WTC11 (cell line): ENCODE data around the gene PRND. TPM values are rescaled to one million over a fixed set of nuclear protein-coding genes. Genes with fewer than 3 reads are reported as not detected.

ENCODE experiments used
- ATAC-seq: fragments of 200-7000 bp; cut with Tn5 transposase; 2 replicates; pipeline ENCODE4 v1.10.0; 2021; ENCODE audit warnings: mild to moderate bottlenecking, moderate library complexity
- CTCF ChIA-PET: fragments of 300-600 bp; sonication (Branson Sonifier 250); formaldehyde crosslinking; loops from one replicate; lab custom pipeline; 2021; ENCODE audit warnings: antibody characterized with exemption; lab: Charles Lee
- POLR2A ChIA-PET: fragments of 350-600 bp; sonication (Branson Sonifier 250); formaldehyde crosslinking; loops from one replicate; lab custom pipeline; 2021; ENCODE audit warnings: antibody characterized with exemption; lab: Charles Lee
- DNase-seq: peaks from one replicate; pipeline ENCODE4 v3.0.0; 2021; ENCODE audit warnings: low spot score
- H3K27ac Mint-ChIP-seq: 2 replicates; pipeline ENCODE4 v1.8.0; 2021; ENCODE audit warnings: mixed read lengths
- H3K27me3 Mint-ChIP-seq: 2 replicates; pipeline ENCODE4 v1.8.0; 2021; ENCODE audit warnings: low read depth, mild to moderate bottlenecking, moderate library complexity, mixed read lengths
- H3K36me3 Mint-ChIP-seq: 2 replicates; pipeline ENCODE4 v1.8.0; 2021; ENCODE audit warnings: mixed read lengths
- H3K4me1 Mint-ChIP-seq: 2 replicates; pipeline ENCODE4 v1.8.0; 2022; ENCODE audit warnings: mixed read lengths
- H3K4me3 Mint-ChIP-seq: 2 replicates; pipeline ENCODE4 v1.8.0; 2021; ENCODE audit warnings: mild to moderate bottlenecking, moderate library complexity, mixed read lengths
- H3K9me3 Mint-ChIP-seq: 2 replicates; pipeline ENCODE4 v1.8.0; 2021; ENCODE audit warnings: mixed read lengths
- CREM ChIP-seq: sonication (generic); formaldehyde crosslinking; IDR thresholded peaks from 2 replicates; pipeline ENCODE4 v1.8.1; 2022; ENCODE audit warnings: mild to moderate bottlenecking, missing genetic modification reagents, moderate library complexity
- GRHL2 ChIP-seq: fragments of 250-450 bp; sonication (Bioruptor Pico); IDR thresholded peaks from 2 replicates; pipeline ENCODE4 v1.8.0; 2022; ENCODE audit warnings: mild to moderate bottlenecking, moderate library complexity; ENCODE audit not compliant: insufficient replicate concordance, severe bottlenecking
- GTF2I ChIP-seq: fragments of 250-450 bp; sonication (Bioruptor Pico); conservative IDR thresholded peaks from 2 replicates; pipeline ENCODE4 v1.4.0; 2021; ENCODE audit warnings: mild to moderate bottlenecking
- JAZF1 ChIP-seq: fragments of 250-450 bp; sonication (Bioruptor Pico); IDR thresholded peaks from 2 replicates; pipeline ENCODE4 v1.9.0; 2021; ENCODE audit warnings: moderate library complexity, mild to moderate bottlenecking, inconsistent platforms
- JUN ChIP-seq: sonication (generic); formaldehyde crosslinking; IDR thresholded peaks from 2 replicates; pipeline ENCODE4 v1.8.0; 2023; ENCODE audit warnings: mild to moderate bottlenecking, missing genetic modification reagents
- KAT7 ChIP-seq: sonication (generic); formaldehyde crosslinking; IDR thresholded peaks from 2 replicates; pipeline ENCODE4 v1.8.1; 2023; ENCODE audit warnings: missing genetic modification reagents, mild to moderate bottlenecking, borderline replicate concordance
- OVOL2 ChIP-seq: fragments of 250-450 bp; sonication (Bioruptor Pico); IDR thresholded peaks from 2 replicates; pipeline ENCODE4 v1.9.0; 2021; ENCODE audit warnings: mild to moderate bottlenecking, borderline replicate concordance
- PRRX2 ChIP-seq: fragments of 250-450 bp; sonication (Bioruptor Pico); IDR thresholded peaks from 2 replicates; pipeline ENCODE4 v1.8.0; 2021; ENCODE audit warnings: mild to moderate bottlenecking
- ZNF232 ChIP-seq: sonication (generic); formaldehyde crosslinking; IDR thresholded peaks from 2 replicates; pipeline ENCODE4 v1.8.0; 2022; ENCODE audit warnings: mild to moderate bottlenecking, missing genetic modification reagents
- total RNA-seq: library from RNA; stranded (reverse); gene quantifications from 3 replicates; pipeline ENCODE4 v1.2.3, GENCODE V29; 2021
- TF ChIP-seq, protein P1 (sequence below): fragments of 250-450 bp; sonication (Bioruptor Pico); conservative IDR thresholded peaks from 2 replicates; pipeline ENCODE4 v1.9.0; 2021; ENCODE audit warnings: mild to moderate bottlenecking
- TF ChIP-seq, protein P2 (sequence below): sonication (generic); formaldehyde crosslinking; IDR thresholded peaks from 2 replicates; pipeline ENCODE4 v1.8.0; 2022; ENCODE audit warnings: mild to moderate bottlenecking, missing genetic modification reagents
- TF ChIP-seq, protein P3 (sequence below): sonication (generic); formaldehyde crosslinking; conservative IDR thresholded peaks from 2 replicates; pipeline ENCODE4 v1.8.1; 2022; ENCODE audit warnings: mild to moderate bottlenecking, missing genetic modification reagents
- TF ChIP-seq, protein P4 (sequence below): sonication (generic); formaldehyde crosslinking; IDR thresholded peaks from 2 replicates; pipeline ENCODE4 v1.8.1; 2022; ENCODE audit warnings: mild to moderate bottlenecking, moderate library complexity, missing genetic modification reagents
- TF ChIP-seq, protein P5 (sequence below): sonication (generic); formaldehyde crosslinking; IDR thresholded peaks from 2 replicates; pipeline ENCODE4 v1.8.1; 2023; ENCODE audit warnings: mild to moderate bottlenecking, missing genetic modification reagents, borderline replicate concordance
- TF ChIP-seq, protein P6 (sequence below): sonication (generic); formaldehyde crosslinking; IDR thresholded peaks from 2 replicates; pipeline ENCODE4 v1.8.1; 2022; ENCODE audit warnings: mild to moderate bottlenecking, missing genetic modification reagents, moderate library complexity, borderline replicate concordance
- TF ChIP-seq, protein P7 (sequence below): sonication (generic); formaldehyde crosslinking; IDR thresholded peaks from 2 replicates; pipeline ENCODE4 v1.8.1; 2022; ENCODE audit warnings: low read depth, missing genetic modification reagents, borderline replicate concordance

The PRND gene
- total RNA-seq, 1 experiment from 2014 or later = 0.04 TPM

DNA sequence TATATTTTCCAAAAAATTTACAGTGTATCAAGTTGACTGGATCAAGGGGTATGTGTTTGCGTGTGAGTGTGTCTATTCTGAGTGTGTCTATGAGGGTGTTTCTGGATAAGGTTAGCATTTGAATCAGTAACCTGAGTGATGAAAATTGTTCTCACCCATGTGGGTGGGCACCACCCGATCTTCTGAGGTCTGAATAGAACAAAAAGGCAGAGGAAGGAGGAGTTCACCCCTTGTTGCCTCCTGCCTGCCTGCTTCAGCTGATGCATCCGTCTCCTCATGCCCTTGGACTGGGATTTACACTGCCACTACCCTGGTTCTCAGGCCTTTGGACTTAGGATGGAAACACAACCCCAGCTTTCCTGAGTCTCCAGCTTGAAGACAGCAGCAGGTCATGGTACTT lies 13.7 kb upstream of the PRND start:
- ChIA-PET POLR2A (no interaction called here), CTCF (no interaction called here)
- DNase-seq (no peak), ATAC-seq (no peak)
- Mint-ChIP-seq H3K27ac (no peak overlapping the region), H3K4me1 (peaks cover 32% of the 10 kb centered on the region), H3K4me3 (no peak overlapping the region), H3K27me3 (no peaks in the 10 kb centered on the region; the same call in none of the 2 replicates), H3K36me3 (no peaks in the 10 kb centered on the region), H3K9me3 (peaks cover 11% of the 10 kb centered on the region)
- TF ChIP-seq OVOL2 (no peak), PRRX2 (CRISPR knock-in tag) (no peak), JUN (no peak), CREM (no peak), GRHL2 (CRISPR knock-in tag) (no peak), GTF2I (CRISPR knock-in tag) (no peak), KAT7 (no peak), ZNF232 (CRISPR knock-in tag) (no peak), JAZF1 (CRISPR knock-in tag) (no peak)
- TF ChIP-seq, protein P1, sequence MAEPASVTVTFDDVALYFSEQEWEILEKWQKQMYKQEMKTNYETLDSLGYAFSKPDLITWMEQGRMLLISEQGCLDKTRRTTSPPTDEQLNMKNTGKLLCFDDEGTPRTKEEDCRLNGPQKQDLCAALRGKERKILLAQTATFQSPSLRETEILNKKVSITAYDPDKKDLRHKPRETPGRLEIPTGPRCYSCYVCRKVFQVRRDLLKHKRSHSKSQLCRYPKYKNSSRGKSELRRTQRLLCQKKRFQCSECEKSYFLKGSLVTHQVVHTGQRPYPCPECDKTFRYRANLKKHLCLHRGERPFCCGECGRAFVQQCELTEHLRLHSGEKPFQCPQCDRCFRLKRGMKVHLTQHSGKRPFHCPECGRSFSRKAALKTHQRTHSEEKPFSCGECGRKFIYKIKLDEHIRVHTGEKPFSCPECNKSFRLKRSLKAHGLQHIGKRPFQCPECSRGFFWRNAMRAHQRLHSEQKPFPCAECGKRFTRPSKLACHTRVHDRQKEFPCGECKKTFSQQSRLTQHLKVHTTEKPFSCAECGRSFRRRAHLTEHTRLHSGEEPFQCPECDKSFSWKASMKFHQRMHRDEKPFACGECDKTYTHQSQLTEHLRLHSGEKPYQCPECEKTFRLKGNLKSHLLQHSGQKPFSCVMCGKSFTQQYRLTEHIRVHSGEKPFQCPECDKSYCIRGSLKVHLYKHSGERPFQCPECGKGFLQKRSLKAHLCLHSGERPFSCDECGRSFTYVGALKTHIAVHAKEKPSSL (CRISPR knock-in tag) = no peak
- TF ChIP-seq, protein P2, sequence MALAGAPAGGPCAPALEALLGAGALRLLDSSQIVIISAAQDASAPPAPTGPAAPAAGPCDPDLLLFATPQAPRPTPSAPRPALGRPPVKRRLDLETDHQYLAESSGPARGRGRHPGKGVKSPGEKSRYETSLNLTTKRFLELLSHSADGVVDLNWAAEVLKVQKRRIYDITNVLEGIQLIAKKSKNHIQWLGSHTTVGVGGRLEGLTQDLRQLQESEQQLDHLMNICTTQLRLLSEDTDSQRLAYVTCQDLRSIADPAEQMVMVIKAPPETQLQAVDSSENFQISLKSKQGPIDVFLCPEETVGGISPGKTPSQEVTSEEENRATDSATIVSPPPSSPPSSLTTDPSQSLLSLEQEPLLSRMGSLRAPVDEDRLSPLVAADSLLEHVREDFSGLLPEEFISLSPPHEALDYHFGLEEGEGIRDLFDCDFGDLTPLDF = no peak
- TF ChIP-seq, protein P3, sequence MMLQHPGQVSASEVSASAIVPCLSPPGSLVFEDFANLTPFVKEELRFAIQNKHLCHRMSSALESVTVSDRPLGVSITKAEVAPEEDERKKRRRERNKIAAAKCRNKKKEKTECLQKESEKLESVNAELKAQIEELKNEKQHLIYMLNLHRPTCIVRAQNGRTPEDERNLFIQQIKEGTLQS = no peak
- TF ChIP-seq, protein P4, sequence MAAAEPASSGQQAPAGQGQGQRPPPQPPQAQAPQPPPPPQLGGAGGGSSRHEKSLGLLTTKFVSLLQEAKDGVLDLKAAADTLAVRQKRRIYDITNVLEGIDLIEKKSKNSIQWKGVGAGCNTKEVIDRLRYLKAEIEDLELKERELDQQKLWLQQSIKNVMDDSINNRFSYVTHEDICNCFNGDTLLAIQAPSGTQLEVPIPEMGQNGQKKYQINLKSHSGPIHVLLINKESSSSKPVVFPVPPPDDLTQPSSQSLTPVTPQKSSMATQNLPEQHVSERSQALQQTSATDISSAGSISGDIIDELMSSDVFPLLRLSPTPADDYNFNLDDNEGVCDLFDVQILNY = no peak
- TF ChIP-seq, protein P5, sequence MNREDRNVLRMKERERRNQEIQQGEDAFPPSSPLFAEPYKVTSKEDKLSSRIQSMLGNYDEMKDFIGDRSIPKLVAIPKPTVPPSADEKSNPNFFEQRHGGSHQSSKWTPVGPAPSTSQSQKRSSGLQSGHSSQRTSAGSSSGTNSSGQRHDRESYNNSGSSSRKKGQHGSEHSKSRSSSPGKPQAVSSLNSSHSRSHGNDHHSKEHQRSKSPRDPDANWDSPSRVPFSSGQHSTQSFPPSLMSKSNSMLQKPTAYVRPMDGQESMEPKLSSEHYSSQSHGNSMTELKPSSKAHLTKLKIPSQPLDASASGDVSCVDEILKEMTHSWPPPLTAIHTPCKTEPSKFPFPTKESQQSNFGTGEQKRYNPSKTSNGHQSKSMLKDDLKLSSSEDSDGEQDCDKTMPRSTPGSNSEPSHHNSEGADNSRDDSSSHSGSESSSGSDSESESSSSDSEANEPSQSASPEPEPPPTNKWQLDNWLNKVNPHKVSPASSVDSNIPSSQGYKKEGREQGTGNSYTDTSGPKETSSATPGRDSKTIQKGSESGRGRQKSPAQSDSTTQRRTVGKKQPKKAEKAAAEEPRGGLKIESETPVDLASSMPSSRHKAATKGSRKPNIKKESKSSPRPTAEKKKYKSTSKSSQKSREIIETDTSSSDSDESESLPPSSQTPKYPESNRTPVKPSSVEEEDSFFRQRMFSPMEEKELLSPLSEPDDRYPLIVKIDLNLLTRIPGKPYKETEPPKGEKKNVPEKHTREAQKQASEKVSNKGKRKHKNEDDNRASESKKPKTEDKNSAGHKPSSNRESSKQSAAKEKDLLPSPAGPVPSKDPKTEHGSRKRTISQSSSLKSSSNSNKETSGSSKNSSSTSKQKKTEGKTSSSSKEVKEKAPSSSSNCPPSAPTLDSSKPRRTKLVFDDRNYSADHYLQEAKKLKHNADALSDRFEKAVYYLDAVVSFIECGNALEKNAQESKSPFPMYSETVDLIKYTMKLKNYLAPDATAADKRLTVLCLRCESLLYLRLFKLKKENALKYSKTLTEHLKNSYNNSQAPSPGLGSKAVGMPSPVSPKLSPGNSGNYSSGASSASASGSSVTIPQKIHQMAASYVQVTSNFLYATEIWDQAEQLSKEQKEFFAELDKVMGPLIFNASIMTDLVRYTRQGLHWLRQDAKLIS = no peak
- TF ChIP-seq, protein P6, sequence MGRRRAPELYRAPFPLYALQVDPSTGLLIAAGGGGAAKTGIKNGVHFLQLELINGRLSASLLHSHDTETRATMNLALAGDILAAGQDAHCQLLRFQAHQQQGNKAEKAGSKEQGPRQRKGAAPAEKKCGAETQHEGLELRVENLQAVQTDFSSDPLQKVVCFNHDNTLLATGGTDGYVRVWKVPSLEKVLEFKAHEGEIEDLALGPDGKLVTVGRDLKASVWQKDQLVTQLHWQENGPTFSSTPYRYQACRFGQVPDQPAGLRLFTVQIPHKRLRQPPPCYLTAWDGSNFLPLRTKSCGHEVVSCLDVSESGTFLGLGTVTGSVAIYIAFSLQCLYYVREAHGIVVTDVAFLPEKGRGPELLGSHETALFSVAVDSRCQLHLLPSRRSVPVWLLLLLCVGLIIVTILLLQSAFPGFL = no peak
- TF ChIP-seq, protein P7, sequence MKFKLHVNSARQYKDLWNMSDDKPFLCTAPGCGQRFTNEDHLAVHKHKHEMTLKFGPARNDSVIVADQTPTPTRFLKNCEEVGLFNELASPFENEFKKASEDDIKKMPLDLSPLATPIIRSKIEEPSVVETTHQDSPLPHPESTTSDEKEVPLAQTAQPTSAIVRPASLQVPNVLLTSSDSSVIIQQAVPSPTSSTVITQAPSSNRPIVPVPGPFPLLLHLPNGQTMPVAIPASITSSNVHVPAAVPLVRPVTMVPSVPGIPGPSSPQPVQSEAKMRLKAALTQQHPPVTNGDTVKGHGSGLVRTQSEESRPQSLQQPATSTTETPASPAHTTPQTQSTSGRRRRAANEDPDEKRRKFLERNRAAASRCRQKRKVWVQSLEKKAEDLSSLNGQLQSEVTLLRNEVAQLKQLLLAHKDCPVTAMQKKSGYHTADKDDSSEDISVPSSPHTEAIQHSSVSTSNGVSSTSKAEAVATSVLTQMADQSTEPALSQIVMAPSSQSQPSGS (CRISPR knock-in tag) = no peak
